Hematopoietic multipotent progenitor cell treated with erythropoietin and hydrocortisone succinate and interleukin-3 and kit ligand, for 8 days (in vitro differentiated cells): ENCODE measurements around the gene UBE2D1.

Experiments
- DNase-seq: peaks from one replicate; pipeline ENCODE4 v3.0.0-alpha.2; 2015

The UBE2D1 gene

GRCh38 chr10:58334817-58335305, at the start of gene UBE2D1:
Gene UBE2D1 (plus strand): TSS chr10:58335006. CDS start chr10:58335202, 196 bp downstream.
- peak; percentile 73 for DNase-seq

GRCh38 chr10:58291538-58292174, 43.1 kb upstream of the UBE2D1 start:
- peak; percentile 72 for DNase-seq

- no peak for DNase-seq
These were observed 40.8 kb upstream of the UBE2D1 start for GRCh38 chr10:58293989-58294388.

GRCh38 chr10:58299580-58299979, 35.2 kb upstream of the UBE2D1 start:
- DNase-seq = peak; percentile 73

- no peak for DNase-seq
These were observed 34.1 kb upstream of the UBE2D1 start for GRCh38 chr10:58300676-58301075.

GRCh38 chr10:58302254-58302653, 32.6 kb upstream of the UBE2D1 start:
- DNase-seq = no peak

GRCh38 chr10:58304099-58304633, 30.6 kb upstream of the UBE2D1 start:
- DNase-seq = no peak

- DNase-seq = no peak
These were observed 29.0 kb upstream of the UBE2D1 start for GRCh38 chr10:58305821-58306220.

- DNase-seq = no peak
These were observed 27.1 kb upstream of the UBE2D1 start for GRCh38 chr10:58307676-58308075.

- DNase-seq = no peak
These were observed 23.8 kb upstream of the UBE2D1 start for GRCh38 chr10:58311026-58311425.

GRCh38 chr10:58316874-58317273, 17.9 kb upstream of the UBE2D1 start:
- DNase-seq = no peak

GRCh38 chr10:58318346-58318745, 16.5 kb upstream of the UBE2D1 start:
- no peak for DNase-seq

GRCh38 chr10:58319599-58319998, 15.2 kb upstream of the UBE2D1 start:
- DNase-seq = no peak

GRCh38 chr10:58320351-58321049, 14.3 kb upstream of the UBE2D1 start:
- DNase-seq = no peak

GRCh38 chr10:58322072-58322834, 12.6 kb upstream of the UBE2D1 start:
- DNase-seq = peak; percentile 20

- DNase-seq = no peak
These were observed 12.0 kb upstream of the UBE2D1 start for GRCh38 chr10:58322835-58323209.

- no peak for DNase-seq
These were observed 7.8 kb upstream of the UBE2D1 start for GRCh38 chr10:58326967-58327381.

- DNase-seq = no peak
These were observed 6.6 kb upstream of the UBE2D1 start for GRCh38 chr10:58328233-58328632.

- DNase-seq = no peak
These were observed 4.4 kb upstream of the UBE2D1 start for GRCh38 chr10:58330431-58330830.

- no peak for DNase-seq
These were observed 3.2 kb upstream of the UBE2D1 start for GRCh38 chr10:58331646-58332045.

GRCh38 chr10:58335306-58336005, 650 bp downstream of the UBE2D1 start:
- DNase-seq = no peak

GRCh38 chr10:58336242-58336641, 1.4 kb downstream of the UBE2D1 start:
- no peak for DNase-seq

- DNase-seq = no peak
These were observed 6.6 kb downstream of the UBE2D1 start for GRCh38 chr10:58341422-58341821.
